ENCODE data around the gene CAPN11.

- TF ChIP-seq POLR2A (IDR thresholded peaks at IDR 0.05) = no peak
- no peak for TF ChIP-seq CTCF (IDR thresholded peaks at IDR 0.05)
Measured at GRCh38 chr6:44180406-44180805, 21.8 kb downstream of the CAPN11 start.
